Brain pericyte (primary cell): ENCODE measurements around the gene KHNYN.

Source experiments
- DNase-seq: peaks from one replicate; pipeline ENCODE4 v3.0.0-alpha.2; 2012; ENCODE audit warnings: low read depth, low spot score

The KHNYN gene

DNA sequence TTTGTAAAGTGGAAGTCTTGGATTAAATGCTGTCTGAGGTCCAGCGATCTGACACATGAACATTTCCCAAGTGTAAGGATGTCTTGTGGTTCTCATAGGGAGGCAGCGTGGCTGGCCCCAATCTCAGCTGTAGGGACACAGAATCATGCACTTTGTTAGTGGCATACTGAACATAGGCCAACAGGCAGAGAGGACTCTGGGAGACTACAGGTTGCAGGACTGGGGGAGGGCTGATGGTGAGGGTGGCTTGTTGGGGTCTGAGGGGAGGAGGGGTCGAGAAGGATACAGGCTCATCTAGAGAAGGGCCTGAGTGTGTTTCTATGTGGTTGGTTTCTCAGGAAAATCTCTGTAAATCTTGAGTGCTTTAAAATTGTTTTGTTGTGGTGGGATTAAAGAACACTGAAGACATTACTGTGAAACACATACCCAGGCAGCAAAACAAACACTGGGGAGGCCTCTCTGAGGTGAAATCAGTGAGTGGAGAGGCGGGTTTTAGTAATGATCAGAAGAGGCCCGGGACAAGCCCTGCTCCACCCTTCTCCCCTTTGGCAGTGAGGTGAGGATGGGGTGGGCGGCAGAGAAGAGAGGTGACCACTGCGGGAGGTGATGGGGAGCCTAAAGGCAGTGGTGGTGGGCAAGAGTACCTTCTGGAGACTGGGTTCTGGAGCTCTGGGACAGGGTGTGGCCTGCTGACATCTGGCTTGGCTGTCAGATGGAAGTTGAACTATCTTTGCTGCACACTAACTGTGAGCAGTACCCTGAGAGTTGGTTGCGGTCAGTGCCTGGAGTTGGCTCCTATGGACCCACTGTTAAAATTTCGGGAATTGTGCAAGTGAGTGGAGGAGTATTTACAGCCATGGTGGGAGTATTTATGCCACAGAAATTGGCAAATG is 27.7 kb upstream of the KHNYN start:
- no peak for DNase-seq

DNA sequence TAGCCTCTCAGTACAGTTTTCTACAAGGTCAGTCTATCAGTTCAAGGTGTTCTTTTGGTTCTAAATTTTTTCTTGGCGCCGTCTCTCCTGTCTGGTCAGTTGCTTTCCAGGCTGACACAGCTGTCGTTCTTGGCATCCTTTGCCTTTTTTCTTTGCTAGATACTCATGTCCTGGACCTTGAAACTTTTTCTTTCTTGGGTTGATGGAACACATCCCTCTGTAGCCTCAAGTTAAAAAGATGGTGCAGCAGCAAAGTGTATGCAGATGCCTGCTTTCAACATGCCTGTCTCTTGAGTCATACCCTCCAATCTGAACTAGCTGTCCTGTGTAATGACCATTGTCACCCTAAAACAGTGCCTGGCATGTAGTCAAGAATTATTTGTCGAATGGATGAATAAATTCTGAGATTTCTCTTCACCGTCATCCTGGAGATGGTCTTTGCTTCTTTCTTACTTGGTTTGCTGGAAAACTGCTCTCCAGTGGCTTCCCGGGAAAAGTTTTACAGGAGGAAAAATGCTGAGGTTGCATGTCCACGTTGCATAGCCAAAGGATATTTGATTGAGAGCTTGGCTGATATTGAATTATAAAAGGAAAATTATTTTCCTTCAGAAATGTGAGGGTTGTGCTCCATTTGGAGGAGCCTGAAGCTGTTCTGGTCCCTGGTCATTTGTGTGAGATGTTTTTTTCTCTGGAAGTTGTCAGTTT is 26.3 kb upstream of the KHNYN start:
- DNase-seq, result no peak

DNA sequence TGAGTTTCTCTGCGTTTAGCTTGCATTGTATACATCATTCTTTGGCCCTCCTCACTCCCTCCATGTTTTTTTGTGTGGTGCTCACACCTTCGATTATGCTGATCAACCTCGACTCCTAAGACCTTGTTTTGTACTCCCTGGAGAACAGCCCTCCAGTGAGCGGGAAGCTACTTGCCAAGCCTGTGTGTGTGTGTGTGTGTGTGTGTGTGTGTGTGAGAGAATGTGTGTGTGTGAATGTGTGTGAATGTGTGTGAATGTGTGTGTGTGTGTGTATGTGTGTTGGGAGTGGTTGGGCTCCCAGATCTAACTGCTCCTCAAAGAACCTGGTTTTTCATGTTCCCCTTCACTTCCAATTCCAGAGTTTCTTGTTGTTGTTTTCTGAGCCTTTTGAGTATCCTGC is 24.9 kb upstream of the KHNYN start:
- DNase-seq, result no peak

DNA sequence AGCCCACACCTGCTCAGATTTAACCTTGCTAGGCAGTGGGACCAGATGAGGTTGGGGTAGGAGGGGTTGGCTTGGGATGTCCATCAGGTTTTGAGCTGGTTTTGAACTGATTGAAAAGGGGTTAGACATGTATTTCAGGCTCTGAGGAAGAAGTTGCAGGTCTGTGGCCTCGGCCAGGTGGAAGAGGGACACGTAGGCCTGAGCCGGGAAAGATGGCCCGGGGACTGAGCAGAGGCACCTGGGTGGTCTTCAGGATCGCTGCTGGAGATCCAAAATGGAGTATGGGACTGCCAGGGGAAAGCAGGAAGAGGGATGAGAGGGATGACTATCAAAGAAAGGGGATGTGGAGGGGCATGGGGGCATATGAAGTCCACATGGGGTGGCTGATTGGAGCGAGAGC is 23.3 kb upstream of the KHNYN start:
- DNase-seq, result no peak

DNA sequence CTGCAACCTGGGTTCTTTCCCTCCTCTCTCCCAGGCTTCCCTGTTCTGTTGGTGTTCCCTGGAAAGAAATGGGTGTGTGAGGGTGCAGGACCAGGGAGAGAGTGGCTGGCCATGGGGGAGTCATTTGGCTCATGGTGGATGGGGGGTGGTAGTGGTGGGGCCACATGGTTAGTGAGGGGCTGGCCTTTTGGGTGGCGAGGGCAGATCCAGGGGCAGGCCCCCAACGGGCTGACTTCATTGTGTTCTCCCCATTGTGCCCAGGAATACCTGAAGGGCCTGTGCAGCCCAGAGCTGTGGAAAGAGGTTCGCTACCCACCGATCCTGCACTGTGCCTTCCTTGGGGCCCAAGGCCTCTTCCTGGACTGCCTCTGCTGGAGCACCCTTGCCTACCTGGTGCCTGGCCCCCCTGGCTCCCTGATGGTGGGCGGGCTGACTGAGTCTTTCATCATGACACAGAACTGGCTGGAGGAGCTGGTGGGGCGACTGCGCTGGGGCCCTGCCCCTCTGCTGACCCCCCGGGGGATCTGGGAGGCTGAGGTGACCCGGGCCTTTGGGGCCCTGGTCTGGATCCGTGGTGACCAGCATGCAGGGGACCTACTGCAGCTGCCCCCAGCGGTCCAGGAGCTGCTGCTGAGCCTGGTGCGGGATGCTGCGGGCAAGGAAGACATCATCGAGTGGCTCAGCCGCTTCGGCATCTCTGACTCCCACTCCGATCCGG is 22.0 kb upstream of the KHNYN start:
- no peak for DNase-seq

DNA sequence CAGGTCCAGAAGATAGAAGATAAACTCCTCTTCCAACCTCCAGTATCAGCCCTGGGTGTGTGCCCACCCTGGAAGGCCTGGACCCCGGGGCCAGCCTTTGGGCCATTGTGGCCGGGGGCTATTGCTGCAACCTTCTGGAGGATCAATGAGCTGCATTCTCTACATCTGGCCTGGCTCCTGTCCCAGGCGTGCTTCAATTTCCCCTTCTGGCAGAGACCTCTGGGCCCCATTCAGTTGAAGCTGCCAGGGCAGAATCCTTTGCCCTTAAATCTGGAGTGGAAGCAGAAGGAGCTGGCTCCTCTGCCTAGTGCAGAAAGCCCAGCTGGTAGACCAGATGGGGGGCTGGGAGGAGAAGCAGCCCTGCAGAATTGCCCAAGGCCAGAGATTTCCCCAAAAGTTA is 21.0 kb upstream of the KHNYN start:
- DNase-seq, result no peak

DNA sequence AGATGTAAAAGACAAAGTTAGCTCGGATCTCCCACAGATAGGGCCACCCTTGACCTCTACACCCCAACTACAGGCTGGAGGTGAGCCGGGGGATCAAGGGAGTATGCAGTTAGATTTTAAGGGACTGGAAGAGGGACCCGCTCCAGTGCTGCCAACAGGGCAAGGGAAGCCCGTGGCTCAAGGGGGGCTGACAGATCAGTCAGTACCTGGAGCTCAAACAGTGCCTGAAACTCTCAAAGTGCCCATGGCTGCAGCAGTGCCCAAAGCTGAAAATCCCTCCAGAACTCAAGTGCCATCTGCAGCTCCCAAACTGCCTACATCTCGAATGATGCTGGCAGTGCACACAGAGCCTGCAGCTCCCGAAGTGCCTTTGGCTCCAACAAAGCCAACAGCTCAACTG is 20.6 kb upstream of the KHNYN start:
- DNase-seq, result no peak

DNA sequence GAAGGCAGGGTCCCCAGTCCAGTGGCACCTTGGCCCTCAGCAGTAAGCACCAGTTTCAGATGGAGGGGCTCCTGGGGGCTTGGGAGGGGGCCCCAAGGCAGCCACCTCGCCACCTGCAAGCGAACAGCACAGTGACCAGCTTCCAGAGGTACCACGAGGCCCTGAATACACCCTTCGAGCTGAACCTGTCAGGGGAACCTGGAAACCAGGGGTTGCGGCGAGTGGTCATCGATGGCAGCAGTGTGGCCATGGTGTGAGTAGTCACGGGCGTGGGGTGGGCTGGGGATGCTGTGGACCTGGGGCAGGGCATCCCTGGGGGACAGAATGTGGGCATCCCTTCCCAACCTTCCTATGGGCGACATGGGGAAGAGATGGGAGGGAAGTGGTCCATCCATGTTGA is 19.8 kb upstream of the KHNYN start:
- DNase-seq, result no peak

DNA sequence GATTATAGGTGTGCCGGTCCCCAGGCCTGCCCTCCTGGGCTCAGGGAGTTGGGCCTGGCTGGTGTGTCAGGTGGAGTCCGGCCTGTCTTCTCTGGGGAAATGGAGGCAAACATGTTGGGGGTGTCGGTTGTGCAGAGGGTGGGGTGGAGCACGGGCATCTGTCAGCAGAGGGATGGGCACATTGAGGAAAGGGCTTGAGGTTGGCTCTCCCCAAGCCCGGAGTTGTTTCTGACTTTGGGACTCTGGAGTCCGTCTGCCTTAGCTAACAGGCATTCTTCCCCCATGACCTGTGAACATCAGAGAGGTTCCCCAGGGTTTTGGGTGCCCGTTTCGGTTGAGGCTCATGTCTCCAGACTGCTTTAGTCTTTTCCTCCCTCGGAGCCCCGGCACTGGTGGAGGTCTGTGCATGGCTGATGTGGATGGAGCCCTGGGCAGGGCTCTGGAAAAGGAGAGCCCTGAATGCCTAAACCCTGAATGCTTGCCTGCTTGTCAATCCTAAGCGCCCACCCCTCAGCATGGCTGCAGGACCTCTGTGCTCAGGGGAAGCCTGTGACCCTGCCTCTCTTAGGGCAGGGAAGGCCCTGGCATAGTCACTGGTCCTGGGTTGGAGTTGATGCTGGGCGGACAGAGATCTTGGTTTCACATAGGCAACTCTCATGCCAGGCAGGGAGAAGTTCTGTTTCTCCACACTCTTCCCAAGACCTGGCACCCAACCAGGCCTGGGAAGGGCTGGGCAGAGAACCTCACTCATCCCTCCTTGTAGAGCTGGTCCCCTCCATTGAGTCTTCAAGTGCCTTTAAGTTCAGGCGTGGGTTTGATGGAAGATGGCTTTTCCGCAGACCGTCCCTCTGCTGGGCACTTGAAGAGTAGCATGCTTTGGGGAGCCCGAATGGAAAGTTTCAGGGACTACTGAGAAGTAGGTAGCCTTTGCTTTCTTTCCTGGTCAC is 18.0 kb upstream of the KHNYN start:
- no peak for DNase-seq

DNA sequence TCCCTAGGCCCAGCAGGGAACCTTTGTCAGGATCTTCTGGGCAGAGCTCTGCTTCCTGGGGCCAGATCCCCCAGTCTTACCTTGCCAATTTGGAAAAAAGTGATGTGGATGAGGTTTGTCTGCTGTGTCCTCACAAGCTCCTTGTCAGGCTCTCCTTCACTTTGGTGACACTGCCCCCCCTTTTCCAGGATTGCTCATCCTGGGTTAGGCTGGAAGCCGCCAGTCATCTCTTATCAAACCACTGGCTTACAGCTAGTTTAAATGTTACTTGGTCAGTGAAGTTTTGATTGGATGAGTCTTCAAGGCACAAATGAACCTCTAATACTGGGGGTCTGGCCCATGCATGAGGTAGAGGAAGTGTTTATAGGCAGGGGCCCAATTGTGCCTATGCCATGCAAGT is 15.7 kb upstream of the KHNYN start:
- DNase-seq, result no peak

DNA sequence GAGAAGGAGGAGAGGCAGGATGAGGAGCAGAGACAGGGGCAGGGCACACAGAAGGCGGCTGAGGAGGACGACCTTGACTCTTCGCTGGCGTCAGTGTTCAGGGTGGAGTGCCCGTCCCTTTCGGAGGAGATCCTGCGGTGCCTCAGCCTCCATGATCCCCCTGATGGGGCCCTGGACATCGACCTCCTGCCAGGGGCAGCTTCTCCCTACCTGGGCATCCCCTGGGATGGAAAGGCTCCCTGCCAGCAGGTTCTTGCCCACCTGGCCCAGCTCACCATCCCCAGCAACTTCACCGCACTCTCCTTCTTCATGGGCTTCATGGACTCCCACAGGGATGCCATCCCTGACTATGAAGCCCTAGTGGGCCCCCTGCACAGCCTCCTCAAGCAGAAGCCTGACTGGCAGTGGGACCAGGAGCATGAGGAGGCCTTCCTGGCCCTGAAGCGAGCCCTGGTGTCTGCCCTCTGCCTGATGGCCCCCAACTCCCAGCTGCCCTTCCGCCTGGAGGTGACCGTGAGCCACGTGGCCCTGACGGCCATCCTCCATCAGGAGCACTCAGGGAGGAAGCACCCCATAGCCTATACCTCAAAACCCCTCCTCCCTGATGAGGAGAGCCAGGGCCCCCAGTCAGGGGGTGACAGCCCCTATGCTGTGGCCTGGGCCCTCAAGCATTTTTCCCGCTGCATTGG is 14.9 kb upstream of the KHNYN start:
- DNase-seq, result no peak

DNA sequence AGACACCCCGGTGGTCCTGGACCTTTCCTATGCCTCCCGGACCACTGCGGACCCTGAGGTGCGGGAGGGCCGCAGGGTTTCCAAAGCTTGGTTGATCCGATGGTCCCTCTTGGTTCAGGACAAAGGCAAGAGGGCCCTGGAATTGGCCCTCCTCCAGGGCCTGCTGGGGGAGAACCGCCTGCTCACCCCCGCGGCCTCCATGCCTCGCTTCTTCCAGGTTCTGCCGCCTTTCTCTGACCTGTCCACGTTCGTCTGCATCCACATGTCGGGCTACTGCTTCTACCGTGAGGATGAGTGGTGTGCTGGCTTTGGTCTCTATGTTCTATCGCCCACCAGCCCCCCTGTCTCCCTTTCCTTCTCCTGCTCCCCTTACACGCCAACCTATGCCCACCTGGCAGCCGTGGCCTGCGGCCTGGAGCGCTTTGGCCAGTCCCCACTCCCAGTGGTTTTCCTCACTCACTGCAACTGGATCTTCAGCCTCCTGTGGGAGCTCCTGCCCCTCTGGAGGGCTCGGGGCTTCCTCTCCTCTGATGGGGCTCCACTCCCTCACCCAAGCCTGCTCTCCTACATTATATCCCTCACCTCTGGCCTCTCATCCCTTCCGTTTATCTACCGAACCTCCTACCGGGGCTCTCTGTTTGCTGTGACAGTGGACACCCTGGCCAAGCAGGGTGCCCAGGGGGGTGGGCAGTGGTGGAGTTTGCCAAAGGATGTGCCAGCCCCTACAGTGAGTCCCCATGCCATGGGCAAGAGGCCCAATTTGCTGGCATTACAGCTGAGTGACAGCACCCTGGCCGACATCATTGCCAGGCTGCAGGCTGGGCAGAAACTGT is 14.1 kb upstream of the KHNYN start:
- DNase-seq, result no peak

DNA sequence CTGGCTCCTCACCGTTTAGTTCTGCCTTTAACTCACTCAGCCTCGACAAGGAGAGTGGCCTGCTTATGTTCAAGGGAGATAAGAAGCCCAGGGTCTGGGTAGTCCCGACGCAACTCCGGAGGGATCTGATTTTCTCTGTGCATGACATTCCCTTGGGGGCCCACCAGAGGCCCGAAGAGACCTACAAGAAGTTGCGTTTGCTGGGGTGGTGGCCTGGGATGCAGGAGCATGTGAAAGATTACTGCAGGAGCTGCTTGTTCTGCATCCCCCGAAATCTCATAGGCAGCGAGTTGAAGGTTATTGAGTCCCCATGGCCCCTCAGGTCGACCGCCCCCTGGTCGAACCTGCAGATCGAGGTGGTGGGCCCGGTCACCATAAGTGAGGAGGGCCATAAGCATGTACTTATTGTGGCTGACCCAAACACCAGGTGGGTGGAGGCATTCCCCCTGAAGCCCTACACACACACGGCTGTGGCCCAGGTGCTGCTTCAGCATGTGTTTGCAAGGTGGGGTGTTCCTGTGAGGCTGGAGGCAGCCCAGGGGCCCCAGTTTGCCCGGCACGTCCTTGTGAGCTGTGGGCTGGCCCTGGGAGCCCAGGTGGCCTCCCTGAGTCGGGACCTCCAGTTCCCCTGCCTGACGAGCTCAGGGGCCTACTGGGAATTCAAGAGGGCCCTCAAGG is 13.4 kb upstream of the KHNYN start:
- DNase-seq, result no peak

DNA sequence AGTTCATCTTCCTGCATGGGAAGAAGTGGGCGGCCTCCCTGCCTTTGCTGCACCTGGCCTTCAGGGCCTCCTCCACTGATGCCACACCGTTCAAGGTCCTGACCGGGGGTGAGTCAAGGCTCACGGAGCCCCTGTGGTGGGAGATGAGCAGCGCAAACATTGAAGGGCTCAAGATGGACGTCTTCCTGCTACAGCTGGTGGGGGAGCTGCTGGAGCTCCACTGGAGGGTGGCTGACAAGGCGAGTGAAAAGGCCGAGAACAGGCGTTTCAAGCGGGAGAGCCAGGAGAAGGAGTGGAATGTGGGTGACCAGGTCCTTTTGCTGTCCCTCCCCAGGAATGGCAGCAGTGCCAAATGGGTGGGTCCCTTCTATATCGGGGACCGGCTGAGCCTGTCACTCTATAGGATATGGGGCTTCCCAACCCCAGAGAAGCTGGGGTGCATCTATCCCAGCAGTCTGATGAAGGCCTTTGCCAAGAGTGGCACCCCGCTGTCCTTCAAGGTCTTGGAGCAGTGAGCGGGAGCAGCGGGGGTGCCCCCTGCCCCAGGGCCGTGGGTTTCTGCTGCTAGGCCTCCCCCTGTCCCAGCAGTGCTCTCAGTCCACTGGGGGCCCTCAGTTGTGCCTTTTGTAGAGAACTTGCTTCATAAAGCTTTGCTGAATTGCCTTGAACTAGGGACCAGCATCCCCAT is 12.7 kb upstream of the KHNYN start:
- DNase-seq, result no peak

DNA sequence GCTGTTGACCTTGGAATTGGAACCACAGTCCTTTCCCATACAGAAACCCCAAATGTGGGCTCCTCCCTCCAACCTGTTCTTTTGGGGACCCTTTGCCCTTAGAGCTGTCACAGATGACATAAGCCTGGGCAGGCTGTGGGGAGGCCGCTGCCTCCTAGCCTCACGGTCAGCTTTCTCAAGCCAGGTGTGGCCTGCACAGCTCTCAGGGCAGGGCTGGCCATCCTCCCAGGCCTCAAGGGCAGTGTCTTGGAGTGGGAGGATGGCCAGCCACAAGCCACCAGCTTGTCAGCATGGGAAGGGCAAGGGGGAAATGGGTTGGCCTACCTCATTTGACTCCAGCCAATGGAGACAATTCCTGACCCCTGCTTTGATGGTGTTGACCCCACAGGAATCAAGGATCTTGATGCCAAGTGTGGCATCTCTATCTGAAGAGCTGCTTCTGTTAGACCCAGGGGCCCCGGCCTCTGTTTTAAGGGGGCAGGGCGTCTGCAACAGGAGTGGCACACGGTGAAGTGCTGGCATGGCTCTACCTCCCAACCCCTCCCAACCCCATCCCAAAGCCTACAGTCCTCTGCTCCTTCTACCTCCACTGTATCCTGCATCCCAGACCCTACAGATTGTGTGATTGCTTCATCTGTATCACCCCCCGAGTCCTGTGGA is 11.8 kb upstream of the KHNYN start:
- DNase-seq, result no peak

DNA sequence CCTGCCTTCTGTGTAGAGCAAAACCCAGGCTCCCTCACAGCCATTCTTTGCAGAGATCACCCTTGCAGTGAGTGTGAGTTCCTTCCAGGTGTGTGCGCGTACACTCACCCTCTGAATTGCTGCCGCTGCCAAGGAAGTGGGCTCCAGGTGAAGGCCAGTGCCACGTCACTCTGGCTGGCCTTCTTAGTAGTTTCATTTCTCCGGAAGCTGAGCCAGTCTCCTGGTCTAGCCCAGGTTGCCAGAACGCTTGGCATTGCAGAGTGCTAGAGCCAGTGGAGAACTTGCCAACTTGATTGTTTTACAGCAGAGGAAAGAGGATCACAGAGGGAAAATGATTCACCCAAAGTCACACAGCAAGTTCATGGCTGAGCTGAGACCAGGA is 11.3 kb upstream of the KHNYN start:
- DNase-seq, result no peak

DNA sequence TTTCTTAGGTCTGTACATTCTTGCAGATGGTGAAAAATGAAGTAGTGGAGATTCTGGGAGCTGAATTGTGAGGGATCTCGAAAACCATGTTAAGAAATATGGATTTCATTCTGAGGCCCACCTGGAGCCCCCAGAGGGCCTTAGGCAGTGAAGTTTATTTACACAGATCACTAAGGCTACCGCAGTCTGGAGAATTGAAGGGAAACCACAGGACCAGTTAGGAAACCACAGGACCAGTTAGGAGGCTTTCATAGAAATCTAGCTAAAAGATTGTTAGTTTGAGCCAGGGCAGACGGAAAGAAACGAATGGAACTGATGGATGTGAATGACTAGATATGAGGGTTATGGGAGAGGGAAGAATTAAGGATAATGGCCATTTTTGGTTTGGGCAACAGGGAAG is 7.5 kb upstream of the KHNYN start:
- no peak for DNase-seq
